NCI-H2081 treated with DMSO at 0.1 percent for 48 hours (cell line): Measurements from ENCODE around the gene GSTA5.
"Not testable (repeated sequence)": the region's sequence is repeated elsewhere in the genome, so short reads cannot be mapped to it uniquely, and the experiment has no call there.

ENCODE experiments used
- DNase-seq: peaks from one replicate; lab custom pipeline; 2025; lab: John Stamatoyannopoulos, UW

Gene GSTA5

DNA sequence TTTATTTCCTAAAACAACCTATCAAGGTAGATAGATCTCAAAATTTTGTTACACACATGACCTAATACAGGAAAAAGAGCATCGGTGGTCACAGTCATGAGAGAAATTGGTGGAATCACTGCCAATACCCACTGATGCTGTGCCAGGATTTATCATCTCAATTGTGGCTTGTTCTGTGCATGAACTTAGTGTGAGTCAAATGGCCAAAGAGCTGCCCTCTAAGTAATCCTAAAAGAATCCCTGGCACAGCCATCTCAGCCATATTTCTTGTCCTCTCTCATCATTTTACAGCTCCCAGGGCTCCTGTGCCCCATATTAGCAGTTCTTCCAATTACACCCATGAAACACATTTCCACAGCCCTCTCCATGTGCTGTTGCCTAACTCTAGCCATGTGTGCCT lies 6.1 kb downstream of the GSTA5 start:
- DNase-seq: no peak

DNA sequence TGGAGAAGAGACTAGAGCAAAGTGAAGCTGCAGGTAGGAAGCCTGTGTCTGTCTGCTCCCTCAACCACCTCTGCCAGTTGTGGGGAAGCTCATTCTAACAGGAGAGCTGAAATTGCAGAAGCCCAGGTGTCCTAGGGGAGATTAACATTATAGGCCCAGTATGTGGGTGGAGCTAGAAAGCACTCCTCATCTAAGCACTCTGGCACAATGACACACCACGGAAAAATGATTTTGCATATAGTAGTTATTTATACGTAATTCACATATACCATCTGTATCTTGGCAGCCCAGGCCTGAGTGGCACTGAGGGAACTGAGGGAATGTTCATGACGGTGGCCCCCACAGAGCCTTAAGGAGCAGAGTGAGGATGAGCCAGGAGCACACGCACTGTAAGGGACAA lies 9.7 kb downstream of the GSTA5 start:
- DNase-seq: not testable (repeated sequence)

DNA sequence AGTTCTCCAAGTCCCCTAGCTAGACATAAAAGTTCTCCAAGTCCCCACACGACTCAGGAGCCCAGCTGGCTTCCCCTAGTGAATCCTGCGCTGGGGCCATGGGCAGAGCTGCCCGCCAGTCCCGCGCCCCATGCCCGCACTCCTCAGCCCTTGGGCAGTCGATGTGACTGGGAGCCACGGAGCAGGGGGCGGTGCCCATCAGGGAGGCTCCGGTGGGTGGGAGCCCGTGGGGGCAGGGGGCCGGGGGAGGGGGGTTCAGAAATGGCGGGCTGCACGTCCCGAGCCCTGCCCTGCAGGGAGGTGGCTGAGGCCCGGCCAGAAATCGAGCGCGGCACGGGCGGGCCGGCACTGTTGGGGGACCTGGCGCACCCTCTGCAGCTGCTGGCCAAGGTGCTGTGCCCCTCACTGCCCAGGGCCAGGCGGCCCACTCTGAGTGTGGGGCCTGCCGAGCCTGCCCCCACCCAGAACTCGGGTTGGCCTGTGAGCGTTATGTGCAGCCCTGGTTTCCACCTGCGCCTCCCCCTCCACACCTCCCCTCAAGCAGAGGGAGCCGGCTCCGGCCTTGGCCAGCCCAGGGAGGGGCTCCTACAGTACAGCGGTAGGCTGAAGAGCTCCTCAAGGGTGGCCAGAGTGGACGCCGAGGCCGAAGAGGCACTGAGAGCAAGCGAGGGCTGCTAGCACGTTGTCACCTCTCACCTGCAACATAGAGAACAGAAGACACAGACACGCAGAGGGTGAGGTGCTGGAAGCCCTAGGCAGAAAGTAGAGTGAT lies 11.4 kb downstream of the GSTA5 start:
- DNase-seq: no peak

DNA sequence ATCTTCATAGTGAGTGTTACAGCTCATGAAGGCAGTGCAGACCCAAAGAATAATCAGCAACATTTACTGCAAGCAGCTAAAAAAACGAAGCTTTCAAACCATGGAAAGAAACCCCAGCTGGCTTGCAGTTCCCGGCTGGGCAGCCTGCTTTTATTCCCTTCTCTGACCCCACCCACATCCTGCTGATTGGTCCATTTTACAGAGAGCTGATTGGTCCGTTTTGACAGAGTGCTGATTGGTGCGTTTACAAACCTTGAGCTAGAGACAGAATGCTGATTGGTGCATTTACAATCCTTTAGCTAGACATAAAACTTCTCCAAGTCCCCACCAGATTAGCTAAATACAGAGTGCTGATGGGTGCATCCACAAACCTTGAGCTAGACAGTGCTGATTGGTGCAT lies 12.0 kb downstream of the GSTA5 start:
- DNase-seq: not testable (repeated sequence)

DNA sequence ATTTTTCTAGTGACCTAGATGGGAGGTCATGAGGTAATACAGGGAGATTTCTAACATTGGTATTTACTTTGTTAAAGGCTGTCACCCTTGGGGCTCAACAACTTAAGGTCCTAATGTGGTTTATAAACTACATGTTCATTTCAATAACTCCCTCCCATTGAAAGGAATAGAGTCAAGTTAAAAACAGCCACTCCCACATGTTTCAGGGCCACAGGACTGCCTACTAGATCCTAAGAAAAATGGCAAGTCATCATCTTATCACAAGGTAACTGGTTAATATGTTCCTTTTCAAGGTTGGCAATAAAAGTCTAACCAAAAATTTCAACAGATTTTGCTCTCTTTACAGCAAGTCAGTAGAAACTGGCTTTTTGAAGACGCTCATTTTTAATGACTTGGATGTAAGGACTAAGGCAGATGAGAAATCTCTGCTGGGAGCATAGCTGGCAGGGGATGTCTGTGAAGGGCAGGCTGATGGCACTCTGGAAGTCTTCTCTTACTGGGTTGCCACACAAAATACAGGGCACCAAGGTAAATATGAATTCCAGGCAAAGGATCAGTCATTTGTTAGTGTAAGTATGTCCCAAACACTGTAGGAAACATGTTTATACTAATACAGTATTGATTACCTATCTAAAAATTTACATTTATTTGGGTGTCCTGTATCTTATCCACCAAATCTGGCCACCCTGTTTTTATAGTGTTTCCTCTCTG lies 13.4 kb downstream of the GSTA5 start:
- not testable (repeated sequence) for DNase-seq

DNA sequence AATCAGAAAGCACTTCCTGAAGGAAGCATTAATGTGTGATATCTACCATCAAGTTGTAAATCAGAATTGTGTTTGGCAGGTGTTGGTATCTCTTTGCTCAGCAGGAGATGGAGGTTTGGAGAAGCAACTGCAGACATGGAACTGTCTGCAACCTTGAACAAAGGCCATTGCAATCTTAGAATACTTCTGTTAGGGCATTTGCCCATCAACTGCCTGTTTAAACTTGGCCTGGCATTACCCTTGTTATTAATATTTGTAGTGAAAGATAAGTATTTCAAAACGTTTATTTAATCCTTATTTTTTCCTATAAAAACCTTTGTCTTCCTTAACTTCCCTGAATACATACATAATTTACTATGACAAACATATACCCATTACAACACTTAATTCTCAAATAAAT lies 14.1 kb downstream of the GSTA5 start:
- no peak for DNase-seq

DNA sequence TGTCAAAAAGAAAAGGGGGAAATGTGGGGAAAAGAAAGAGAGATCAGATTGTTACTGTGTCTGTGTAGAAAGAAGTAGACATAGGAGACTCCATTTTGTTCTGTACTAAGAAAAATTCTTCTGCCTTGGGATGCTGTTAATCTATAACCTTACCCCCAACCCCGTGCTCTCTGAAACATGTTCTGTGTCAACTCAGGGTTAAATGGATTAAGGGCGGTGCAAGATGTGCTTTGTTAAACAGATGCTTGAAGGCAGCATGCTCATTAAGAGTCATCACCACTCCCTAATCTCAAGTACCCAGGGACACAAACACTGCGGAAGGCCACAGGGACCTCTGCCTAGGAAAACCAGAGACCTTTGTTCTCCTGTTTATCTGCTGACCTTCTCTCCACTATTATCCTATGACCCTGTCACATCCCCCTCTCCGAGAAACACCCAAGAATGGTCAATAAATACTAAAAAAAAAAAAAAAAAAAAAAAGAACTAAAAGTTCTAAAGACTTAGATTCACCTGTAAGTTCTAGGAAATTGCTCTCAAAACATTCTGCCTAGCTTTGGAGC lies 14.6 kb downstream of the GSTA5 start:
- not testable (repeated sequence) for DNase-seq

DNA sequence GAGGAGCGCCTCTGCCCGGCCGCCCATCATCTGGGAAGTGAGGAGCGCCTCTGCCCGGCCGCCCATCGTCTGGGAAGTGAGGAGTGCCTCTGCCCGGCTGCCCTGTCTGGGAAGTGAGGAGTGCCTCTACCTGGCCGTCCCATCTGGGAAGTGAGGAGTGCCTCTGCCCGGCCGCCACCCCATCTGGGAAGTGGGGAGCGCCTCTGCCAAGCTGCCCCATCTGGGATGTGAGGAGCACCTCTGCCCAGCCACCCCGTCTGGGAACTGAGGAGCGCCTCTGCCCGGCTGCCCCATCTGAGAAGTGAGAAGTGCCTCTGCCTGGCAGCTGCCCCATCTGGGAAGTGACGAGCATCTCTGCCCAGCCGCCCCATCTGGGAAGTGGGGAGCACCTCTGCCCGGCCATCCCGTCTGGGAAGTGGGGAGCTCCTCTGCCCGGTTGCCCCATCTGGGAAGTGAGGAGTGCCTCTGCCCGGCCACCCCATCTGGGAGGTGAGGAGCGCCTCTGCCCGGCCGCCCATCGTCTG lies 15.3 kb downstream of the GSTA5 start:
- DNase-seq: not testable (repeated sequence)

DNA sequence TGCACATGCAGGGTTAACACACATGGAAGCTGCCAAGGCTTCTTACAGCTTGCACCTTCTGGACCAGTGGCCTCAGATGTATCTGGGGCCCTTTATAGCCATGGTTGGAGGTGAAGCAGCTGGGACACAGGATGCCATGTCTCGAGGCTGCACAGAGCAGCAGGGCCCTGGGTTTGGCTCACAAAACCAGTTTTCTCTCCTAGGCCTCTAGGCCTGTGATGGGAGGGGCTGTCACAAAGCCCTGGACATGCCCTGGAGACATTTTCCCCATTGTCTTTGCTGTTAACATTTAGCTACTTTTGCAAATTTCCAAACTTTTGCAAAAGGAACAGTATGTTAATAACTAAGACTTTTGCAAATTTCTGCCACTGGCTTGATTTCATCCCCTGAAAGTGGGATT lies 18.8 kb downstream of the GSTA5 start:
- DNase-seq: no peak

DNA sequence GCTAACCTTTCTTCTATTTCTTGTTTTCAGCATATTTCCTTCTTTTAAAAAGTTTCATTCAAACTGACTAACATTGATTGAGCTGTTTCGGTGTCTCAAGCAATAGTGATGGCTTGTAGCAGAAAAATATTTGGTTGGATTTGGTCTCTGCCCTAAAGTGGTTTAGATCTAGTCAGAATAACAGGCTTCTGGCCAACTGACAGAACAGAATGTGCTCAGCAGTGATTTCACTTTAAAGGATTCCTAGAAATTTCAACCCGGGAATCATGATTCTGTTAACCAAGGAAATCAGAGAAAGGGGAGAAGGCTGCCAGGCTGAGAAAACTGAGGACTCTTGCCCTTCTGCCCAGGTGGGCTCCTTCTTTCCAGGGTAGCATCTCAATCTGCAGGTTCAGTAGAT lies 20.4 kb downstream of the GSTA5 start:
- DNase-seq: no peak

DNA sequence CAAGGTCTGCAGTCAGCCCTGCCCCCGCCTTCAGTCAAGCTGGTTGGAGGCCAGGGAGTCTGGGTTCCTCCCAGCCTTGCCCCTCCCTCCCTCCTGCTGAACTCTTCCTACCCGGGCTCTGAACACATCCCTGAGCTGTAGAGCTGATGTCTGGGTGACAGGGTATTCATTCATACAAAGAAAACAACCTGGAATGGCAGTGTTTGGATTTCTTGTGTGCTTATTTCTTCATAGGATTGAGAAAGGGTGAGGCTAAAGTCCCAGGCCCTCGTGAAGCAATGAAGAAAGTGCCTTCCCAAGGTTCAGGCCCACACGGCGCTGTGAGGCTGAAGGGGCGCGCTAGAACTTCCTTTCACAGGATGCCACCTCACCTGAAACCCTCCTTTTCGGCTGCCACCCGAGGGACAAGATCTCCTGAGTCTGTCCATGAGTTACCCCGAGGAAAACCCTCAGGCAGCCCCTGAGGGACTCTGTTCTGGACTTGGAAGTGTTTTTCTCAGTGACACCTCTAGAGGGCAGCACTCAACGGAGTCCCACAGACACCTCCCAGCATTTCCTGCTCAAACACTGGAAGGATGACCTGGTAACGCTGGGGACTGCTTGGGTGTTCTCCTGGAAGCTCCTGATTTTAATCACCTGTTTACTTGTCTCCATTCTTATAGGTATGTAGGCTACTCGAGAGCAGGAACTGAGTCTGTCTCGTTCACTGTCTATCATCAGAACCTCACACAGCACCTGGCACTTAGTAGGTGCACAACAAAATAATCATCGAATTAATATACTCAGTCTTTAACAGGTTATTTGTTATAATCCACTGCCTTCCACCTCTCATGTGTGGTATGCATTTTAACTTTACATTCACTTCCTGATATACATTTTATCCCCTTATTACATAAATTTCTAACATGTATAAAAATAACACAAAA lies 25.2 kb downstream of the GSTA5 start:
- no peak for DNase-seq

DNA sequence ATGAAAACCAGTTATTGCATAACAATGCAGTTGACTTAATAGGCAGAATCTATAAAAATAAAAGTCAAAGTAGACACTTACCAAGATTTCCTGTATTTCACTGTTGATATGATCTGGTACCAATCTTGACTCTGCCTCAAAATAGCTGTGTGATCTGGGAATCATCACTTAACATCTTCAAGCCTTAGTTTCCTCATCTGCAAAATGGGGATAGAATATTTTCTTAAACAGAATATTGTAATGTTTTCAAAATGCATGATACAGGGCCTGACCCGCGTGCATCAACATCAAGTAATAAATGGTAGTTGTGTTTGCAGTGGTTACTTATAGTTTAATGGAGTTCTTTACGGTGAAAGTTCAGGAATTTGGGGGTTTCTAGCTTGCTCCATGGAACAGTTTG lies 26.1 kb downstream of the GSTA5 start:
- not testable (repeated sequence) for DNase-seq

DNA sequence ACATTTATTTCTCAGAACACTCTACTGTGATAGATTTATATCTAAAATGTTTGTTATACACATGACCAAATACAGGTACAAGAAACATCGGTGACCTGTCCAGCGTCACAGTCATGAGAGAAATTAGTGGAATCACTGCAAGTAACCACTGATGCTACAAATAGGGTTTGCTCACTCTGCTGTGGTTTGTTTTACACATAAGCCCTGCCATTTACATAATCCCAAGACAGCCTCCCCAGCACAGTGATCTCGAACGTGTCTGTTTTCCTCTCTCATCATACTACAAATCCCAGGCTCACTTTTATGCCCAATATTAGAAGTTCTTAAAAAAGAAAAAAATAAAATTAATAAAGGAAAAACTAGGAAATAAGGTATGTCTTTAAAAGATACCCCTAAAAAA lies 30.8 kb downstream of the GSTA5 start:
- not testable (repeated sequence) for DNase-seq

DNA sequence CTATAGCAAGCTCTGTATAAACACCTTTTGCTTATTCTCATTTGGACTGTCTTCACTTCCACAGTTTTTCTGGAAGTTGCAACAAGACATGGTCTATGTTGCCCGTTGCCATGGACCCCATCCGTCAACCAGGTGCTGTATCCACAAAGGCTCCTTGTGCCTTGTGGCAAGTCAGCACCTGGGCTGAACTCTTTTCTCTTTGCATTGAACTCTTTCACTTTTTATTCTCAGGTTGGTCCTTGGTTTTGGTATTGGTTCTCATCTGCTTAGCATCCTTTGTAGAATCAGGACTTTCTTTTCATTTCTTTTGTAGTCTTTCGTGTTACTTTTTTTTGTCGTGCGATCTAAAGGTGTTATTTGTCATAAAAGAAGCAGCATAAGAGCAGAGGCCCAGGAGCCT lies 32.0 kb downstream of the GSTA5 start:
- no peak for DNase-seq

DNA sequence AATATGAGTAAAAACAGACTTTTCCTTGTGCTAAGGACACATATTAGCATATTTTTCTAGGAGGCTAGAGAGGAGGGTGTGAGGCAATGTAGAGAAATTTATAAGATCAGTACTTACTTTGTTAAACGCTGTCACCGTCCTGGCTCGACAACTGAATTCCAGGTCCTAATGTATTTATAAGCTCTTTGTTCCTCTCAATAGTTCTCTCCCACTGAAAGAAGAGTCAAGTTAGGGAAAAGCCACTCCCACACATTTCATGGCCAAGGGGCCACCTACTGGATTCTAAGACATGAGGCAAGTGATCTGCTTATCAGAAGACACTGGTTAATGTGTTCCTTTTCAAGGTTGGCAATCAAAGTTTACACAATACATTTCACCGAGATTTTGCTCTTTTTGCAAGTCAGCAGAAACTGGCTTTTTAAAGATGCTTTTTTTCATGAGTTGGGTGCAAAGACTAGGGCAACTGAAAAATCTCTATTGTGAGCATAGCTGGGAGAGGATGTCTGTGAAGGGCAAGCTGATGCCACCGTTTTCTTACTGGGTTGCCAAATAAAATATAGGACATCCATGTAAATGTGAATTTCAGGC lies 36.9 kb downstream of the GSTA5 start, which contains the start of gene GSTA1:
GSTA1 (minus strand) TSS at position 149 of the 588 bp plus-strand sequence. CDS start 4,549 bp downstream, outside the sequence.
- DNase-seq: not testable (repeated sequence)

DNA sequence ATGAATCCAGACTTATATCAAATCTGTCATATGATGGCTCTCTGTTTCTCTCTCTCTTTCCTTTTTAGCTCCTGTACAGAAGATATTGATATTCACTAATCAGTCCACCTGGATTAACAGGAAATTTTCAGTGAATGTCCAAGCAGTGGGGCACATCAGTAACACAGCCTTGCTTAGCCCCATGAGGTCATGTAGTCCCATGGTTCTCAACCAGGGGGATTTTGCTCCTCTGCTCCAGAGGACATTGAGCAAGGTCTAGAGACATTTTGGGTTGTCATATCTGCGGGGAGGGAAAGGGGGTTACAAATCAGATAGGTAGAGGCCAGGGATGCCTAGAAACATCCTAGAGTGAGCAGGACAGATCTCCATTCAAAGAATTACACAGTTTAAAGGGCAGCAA lies 37.8 kb downstream of the GSTA5 start:
- no peak for DNase-seq

DNA sequence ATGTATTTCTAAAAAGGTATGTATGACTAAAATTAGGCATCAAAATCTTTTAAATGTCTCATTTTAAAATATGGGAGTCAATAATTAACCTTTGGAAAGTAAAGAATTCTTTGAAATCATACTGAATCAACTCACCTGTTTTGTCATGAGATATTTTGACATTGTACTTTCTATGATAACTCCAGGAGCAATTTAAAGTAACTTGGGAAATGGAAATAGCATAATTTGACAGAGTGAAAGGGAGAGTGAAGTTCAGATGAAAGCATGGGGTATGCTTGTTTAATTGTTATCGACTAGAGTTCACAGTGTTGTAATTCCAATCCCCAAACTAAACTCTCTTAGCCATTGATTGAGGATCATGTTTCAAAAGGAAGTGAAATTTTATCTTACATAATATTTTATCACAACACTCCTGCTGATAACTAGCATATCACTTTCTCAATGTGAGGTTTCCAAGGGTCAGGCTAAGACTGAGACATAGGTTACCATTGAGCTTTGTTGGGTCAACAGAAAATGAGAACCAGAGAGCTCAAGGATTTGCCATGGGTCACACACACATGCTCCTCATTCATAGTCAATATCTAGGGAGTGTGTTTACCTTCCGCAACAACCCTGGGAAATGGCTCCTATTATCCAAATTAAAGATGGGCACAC lies 39.3 kb downstream of the GSTA5 start:
- no peak for DNase-seq

DNA sequence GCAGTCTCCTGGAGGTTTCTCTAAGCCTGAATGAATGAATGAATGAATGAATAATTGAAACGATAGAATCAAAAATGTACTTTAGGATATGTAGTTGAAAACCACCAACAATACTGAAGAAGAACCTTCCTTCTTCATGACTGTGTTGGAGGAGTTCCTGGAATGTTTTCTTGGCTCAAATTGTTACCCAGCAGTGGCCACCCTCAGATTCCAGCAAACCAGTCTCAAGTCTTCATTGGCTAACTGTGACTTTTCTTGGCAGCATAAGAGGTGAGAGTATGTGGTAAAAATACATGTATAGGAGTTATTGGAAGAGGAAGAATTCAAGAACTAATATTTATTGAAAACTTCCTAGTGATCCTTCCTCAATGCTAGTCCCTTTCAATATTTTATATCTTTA lies 41.3 kb downstream of the GSTA5 start:
- not testable (repeated sequence) for DNase-seq

DNA sequence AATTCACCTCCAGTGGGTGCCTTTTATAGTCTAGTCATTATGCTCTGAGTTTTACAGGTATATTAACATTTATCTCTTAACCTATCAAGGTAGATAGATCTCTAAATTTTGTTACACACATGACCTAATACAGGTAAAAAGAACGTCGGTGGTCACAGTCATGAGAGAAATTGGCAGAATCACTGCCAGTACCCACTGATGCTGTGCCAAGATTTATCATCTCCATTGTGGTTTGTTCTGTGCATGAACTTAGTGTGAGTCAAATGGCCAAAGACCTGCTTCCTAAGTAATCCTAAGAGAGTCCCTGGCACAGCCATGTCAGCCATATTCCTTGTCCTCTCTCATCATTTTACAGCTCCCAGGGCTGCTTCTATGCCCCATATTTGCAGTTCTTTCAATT lies 46.2 kb downstream of the GSTA5 start:
- DNase-seq: not testable (repeated sequence)

DNA sequence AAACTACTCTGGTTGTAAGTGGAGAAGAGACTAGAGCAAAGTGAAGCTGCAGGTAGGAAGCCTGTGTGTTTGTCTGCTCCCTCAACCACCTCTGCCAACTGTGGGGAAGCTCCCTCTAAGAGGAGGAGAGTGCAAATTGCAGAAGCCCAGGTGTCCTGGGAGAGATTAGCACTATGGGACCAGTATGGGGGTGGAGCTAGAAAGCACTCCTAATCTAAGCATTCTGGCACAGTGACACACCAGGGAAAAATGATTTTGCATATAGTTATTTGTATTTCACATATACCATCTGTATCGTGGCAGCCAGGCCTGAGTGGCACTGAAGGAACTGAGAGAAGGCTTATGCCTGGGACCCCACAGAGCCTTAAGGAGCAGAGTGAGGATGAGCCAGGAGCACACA lies 49.8 kb downstream of the GSTA5 start:
- DNase-seq: no peak

DNA sequence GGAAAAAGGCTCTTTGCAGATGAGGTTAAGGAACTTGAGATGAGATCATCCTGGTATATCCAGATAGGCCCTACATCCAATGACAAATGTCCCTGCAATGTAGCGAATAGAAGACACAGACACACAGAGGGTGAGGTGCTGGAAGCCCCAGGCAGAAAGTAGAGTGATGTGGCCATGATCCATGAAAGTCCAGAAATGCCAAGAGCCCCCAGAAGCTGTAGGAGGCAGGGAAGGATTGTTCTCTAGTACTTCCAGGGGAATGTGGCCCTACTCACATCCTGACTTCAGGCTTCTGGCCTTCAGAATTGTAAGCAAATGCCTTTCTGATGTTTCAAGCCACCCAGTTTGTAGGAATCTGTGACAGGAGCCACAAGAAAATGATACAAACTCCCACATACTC lies 51.0 kb downstream of the GSTA5 start:
- DNase-seq: not testable (repeated sequence)
